Astrocyte (in vitro differentiated cells and primary cell): ENCODE data around the gene PPP6C.

Source experiments
- EZH2 ChIP-seq: IDR thresholded peaks from 2 replicates; pipeline ENCODE4 v1.6.1; 2012; ENCODE audit warnings: mild to moderate bottlenecking, low read length, inconsistent platforms; ENCODE audit not compliant: insufficient read depth
- TF ChIP-seq, protein P1 (sequence below): IDR thresholded peaks from 2 replicates; pipeline ENCODE4 v1.5.1; 2011; ENCODE audit warnings: low read depth, mild to moderate bottlenecking, inconsistent platforms, low read length, moderate library complexity; ENCODE audit not compliant: insufficient read depth

GRCh38 chr9:125189361-125190289 lies at the start of gene PPP6C:
- TF ChIP-seq, protein P1, sequence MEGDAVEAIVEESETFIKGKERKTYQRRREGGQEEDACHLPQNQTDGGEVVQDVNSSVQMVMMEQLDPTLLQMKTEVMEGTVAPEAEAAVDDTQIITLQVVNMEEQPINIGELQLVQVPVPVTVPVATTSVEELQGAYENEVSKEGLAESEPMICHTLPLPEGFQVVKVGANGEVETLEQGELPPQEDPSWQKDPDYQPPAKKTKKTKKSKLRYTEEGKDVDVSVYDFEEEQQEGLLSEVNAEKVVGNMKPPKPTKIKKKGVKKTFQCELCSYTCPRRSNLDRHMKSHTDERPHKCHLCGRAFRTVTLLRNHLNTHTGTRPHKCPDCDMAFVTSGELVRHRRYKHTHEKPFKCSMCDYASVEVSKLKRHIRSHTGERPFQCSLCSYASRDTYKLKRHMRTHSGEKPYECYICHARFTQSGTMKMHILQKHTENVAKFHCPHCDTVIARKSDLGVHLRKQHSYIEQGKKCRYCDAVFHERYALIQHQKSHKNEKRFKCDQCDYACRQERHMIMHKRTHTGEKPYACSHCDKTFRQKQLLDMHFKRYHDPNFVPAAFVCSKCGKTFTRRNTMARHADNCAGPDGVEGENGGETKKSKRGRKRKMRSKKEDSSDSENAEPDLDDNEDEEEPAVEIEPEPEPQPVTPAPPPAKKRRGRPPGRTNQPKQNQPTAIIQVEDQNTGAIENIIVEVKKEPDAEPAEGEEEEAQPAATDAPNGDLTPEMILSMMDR = peak; percentile 41
- TF ChIP-seq EZH2 = no peak
